ENCODE results near the gene IER3. TPM values are rescaled to one million over a fixed set of nuclear protein-coding genes. Genes with fewer than 3 reads are reported as not detected.

IER3 gene
- total and polyA plus RNA-seq, 9 of the 15 experiments (the other 6 are each of a cell fraction or from before 2014, with no cell fraction given): 1.5 to 30.0 (median 11.5) TPM

DNA sequence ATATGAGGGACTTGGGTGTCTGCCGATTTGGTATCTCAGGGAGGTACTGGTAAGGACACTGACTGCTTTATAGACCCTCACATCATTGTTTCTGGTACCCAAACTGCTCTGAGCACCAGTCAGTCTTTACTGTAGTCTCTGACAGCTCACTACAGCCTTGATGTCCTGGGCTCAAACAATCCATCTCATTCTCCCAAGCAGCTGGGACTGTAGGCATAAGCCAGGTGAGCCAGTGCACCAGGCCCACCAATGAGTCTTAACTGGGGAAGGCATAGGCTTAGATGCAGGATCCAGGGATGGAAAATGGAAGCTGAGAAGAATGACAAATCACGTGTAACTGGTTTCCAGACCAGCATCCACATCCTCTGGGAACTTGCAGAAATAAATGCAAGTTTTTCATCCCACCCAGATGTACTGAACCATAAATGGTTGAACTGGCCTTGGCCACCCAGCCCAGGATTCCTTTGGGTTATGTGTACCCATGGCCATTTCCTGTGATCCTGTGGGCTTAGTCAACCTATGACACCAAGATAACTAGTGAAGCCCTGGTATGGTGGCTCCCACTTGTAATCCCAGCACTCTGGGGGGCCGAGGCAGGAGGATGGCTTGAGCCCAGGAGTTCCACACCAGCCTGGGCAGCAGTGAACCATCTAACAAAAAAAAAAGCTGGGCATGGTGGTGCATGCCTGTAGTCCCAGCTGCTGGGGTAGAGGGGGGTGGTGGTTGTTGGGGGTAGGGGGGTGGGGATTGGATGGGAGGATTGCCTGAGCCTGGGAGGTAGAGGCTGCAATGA lies 18.4 kb downstream of the IER3 start (continued):
- TF ChIP-seq LCOR (CRISPR knock-in tag; IDR thresholded peaks at IDR 0.05): no peak
- TF ChIP-seq, protein P1, sequence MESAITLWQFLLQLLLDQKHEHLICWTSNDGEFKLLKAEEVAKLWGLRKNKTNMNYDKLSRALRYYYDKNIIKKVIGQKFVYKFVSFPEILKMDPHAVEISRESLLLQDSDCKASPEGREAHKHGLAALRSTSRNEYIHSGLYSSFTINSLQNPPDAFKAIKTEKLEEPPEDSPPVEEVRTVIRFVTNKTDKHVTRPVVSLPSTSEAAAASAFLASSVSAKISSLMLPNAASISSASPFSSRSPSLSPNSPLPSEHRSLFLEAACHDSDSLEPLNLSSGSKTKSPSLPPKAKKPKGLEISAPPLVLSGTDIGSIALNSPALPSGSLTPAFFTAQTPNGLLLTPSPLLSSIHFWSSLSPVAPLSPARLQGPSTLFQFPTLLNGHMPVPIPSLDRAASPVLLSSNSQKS (CRISPR knock-in tag; IDR thresholded peaks at IDR 0.05): no peak
- no peak for TF ChIP-seq HIVEP1 (CRISPR knock-in tag; IDR thresholded peaks at IDR 0.05)
- TF ChIP-seq EP400 (IDR thresholded peaks at IDR 0.05): no peak

DNA sequence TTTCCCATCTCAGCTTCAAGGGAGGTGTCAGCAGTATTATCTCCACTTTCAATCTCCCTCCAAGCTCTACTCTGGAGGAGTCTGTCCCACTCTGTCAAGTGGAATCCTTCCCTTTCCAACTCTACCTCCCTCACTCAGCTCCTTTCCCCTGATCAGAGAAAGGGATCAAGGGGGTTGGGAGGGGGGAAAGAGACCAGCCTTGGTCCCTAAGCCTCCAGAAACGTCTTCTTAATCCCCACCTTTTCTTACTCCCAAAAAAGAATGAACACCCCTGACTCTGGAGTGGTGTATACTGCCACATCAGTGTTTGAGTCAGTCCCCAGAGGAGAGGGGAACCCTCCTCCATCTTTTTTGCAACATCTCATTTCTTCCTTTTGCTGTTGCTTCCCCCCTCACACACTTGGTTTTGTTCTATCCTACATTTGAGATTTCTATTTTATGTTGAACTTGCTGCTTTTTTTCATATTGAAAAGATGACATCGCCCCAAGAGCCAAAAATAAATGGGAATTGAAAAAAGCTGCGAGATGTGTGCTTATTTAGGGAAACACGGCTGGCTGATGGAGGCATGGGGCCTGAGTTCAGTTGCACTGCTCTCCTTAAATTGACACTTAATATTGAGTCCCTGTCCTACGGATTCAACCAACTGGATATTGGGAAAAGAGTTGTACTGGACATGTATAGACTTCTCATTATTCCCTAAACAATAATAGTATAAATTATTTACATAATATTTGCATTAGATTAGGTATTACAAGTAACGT lies 19.3 kb downstream of the IER3 start:
- ChIA-PET CTCF (ENCODE audit: low intra/inter-chr PET ratio) (interaction anchor here (0.6 to 1.4 kb wide), 2 partner anchors 16 to 46 kb away, joined by 3 to 6 read pairs; no protein-coding TSS in a partner anchor), POLR2A (interaction anchor here (0.6 to 27.1 kb wide), 11 partner anchors 11 to 189 kb away, joined by 3 to 524 read pairs (median 3); partner anchors contain the start of genes FLOT1 and NRM)
- Histone ChIP-seq H3K4me3 (no peak overlapping the region), H3K36me3 (ENCODE audit: control insufficient read depth, insufficient read depth, low read length) (peaks cover 74% of the 10 kb centered on the region), H3K27ac (ENCODE audit: extremely low read depth, low read depth, low read length) (no peak overlapping the region; the same call in 2 of the 3 replicates), H4K20me1 (replicated peaks; ENCODE audit: control insufficient read depth, insufficient read depth, low read length) (peaks cover 44% of the 10 kb centered on the region), H3K9me1 (ENCODE audit: control insufficient read depth, insufficient read depth, low read length) (peaks cover 4% of the 10 kb centered on the region), H3K9me3 (replicated peaks; ENCODE audit: control insufficient read depth, insufficient read depth, low read depth, low read length) (no peaks in the 10 kb centered on the region), H3K9ac (ENCODE audit: insufficient read depth in 1 of 2, low read depth in 2 of 2, low read length in 2 of 2) (no peak overlapping the region), H2AFZ (ENCODE audit: low read depth, low read length) (no peak overlapping the region), H3K4me2 (ENCODE audit: insufficient read depth, low read length) (no peak overlapping the region), H3K4me1 (replicated peaks in 1 of 2; ENCODE audit: control insufficient read depth in 2 of 2, insufficient read depth in 2 of 2, low read length in 2 of 2) (peaks cover 14 to 18% of the 10 kb centered on the region in 2 experiments; a peak in 4 of 5 replicates), H3K79me2 (ENCODE audit: control insufficient read depth, insufficient read depth, low read length) (peaks cover 59% of the 10 kb centered on the region), H3K27me3 (ENCODE audit: control insufficient read depth in 2 of 2, insufficient read depth in 2 of 2, low read length in 2 of 2) (no peaks in the 10 kb centered on the region)
- DNase-seq (ENCODE audit: extremely low read depth in 1 of 4, low spot score in 3 of 4) (peak in 1 of 4 experiments; percentile 50), ATAC-seq (peak; percentile 0), FAIRE-seq (no peak)
- in situ Hi-C loops (cut with MboI) (loop anchor here (5.0 to 10.0 kb wide), 2 partner anchors 50 to 243 kb away; partner anchors contain the start of gene DHX16), intact Hi-C loops (cut with micrococcal nuclease) (no loop called here)
- BruUV-seq (replicated peaks): no TSS peak
- 47% methylated on average over 6 of the region's 6 CpGs for WGBS (ENCODE audit: insufficient coverage, low coverage, missing lambda C conversion rate)
- TF ChIP-seq ETV5 (CRISPR knock-in tag; IDR thresholded peaks at IDR 0.05; ENCODE audit: low read depth): no peak
- TF ChIP-seq CEBPG (CRISPR knock-in tag; IDR thresholded peaks at IDR 0.05): no peak
- TF ChIP-seq CEBPG (tag; conservative IDR thresholded peaks at IDR 0.05 in 1 of 2, IDR thresholded peaks at IDR 0.05 in 1 of 2): no peak
- no peak for TF ChIP-seq ZNF197 (CRISPR knock-in tag; IDR thresholded peaks at IDR 0.05; ENCODE audit: low read depth)
- TF ChIP-seq NR3C1 (CRISPR knock-in tag; IDR thresholded peaks at IDR 0.05): no peak
- no peak for TF ChIP-seq RAD51 (IDR thresholded peaks at IDR 0.05; ENCODE audit: borderline replicate concordance, low read depth)
- no peak for TF ChIP-seq ZNF408 (CRISPR knock-in tag; IDR thresholded peaks at IDR 0.05; ENCODE audit: low read depth)
- TF ChIP-seq SP2 (IDR thresholded peaks at IDR 0.05; ENCODE audit: extremely low read depth, low read depth, low read length, poor library complexity, severe bottlenecking): no peak
- TF ChIP-seq ZFP36 (IDR thresholded peaks at IDR 0.05; ENCODE audit: low read depth, low read length, partially characterized antibody): no peak
- TF ChIP-seq IFI16 (CRISPR knock-in tag; IDR thresholded peaks at IDR 0.05): no peak
- no peak for TF ChIP-seq GABPA (tag; conservative IDR thresholded peaks at IDR 0.05; ENCODE audit: low read depth)
- TF ChIP-seq CHCHD3 (CRISPR knock-in tag; IDR thresholded peaks at IDR 0.05): no peak
- TF ChIP-seq EWSR1 (IDR thresholded peaks at IDR 0.05; ENCODE audit: borderline replicate concordance, low read depth, partially characterized antibody): peak; percentile 53
- no peak for TF ChIP-seq CHD1 (IDR thresholded peaks at IDR 0.05; ENCODE audit: low read length)
- no peak for TF ChIP-seq NEUROD1 (IDR thresholded peaks at IDR 0.05; ENCODE audit: borderline replicate concordance, low read depth, low read length, partially characterized antibody)
